Uterus (tissue), 2 donors: ENCODE results near the gene CPT1A.

Source experiments
- CTCF ChIP-seq, 4 experiments: fragments of 200-600 bp in 2 of 4; fragments of 450-650 bp in 2 of 4; sonication (generic) in 2 of 4; IDR thresholded peaks; one replicate each; pipeline ENCODE4 v1.5.1; 2016 to 2019; ENCODE audit warnings: antibody characterized with exemption in 4 of 4, mild to moderate bottlenecking in 2 of 4, moderate library complexity in 1 of 4
- POLR2A ChIP-seq, 2 donors: fragments of 450-650 bp; IDR thresholded peaks; one replicate each; pipeline ENCODE4 v1.6.1; 2016; ENCODE audit warnings: antibody characterized with exemption in 2 of 2, mild to moderate bottlenecking in 1 of 2, moderate library complexity in 1 of 2

- TF ChIP-seq CTCF (IDR thresholded peaks at IDR 0.05), result no peak
- TF ChIP-seq POLR2A (IDR thresholded peaks at IDR 0.05), result no peak
Observed at GRCh38 chr11:68810164-68810563, 31.6 kb downstream of the CPT1A start.
